GM18502 (cell line): ENCODE results near the gene PPP4C.

Source experiments
- ATAC-seq: cut with Tn5 transposase; IDR thresholded peaks from one replicate; pipeline ENCODE4 v1.9.1; 2021; ENCODE audit warnings: mild to moderate bottlenecking; ENCODE audit not compliant: unreplicated experiment, poor library complexity

PPP4C gene

DNA sequence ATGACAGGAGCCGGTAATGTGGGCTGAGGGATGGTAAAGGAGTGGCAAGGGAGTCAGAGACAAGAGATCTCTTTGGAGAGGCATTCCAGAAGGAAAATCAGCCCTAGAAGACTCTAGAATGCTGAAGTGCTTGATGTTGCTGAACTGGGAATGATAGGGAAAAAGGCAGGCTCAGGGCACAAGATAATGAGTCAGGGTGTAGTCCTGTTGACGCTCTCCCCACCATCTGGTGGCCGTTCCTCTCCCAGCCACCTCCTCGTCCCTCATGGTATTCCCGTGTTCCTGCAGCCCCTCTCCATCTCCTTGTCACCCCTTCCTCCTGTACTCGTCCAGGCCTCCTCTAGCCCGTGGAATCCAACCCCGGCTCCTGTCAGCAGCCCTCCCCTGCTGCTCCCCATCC lies 21.3 kb upstream of the PPP4C start:
- ATAC-seq, result no peak

DNA sequence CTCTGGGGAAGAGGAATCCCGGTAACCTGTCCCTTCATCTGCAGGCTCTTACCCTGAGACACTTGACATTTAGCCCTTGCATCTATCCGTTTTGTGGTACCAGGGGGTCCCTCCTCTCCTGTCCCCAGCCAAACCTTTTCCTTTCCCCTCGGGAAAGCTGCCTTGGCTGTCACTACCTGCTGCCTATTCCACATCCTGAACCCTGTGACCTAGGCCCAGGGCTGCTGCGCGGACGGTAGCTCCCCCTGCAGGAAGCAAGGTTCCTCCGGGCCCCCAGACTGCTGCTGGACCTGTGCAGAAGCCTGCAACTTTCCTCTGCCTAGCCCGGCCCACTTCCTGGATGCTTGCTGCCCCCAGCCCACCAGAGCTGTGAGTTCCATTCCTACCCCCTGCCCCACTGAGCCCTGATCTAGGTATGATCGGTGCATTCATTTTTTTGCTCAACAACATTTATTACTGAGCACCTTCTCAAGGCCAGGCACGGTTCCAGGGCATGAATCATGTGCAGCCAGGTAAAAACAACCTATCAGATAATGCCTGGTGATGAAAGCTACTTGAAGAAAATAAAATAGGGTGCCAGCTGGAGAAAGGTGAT lies 20.7 kb upstream of the PPP4C start:
- ATAC-seq, result no peak

DNA sequence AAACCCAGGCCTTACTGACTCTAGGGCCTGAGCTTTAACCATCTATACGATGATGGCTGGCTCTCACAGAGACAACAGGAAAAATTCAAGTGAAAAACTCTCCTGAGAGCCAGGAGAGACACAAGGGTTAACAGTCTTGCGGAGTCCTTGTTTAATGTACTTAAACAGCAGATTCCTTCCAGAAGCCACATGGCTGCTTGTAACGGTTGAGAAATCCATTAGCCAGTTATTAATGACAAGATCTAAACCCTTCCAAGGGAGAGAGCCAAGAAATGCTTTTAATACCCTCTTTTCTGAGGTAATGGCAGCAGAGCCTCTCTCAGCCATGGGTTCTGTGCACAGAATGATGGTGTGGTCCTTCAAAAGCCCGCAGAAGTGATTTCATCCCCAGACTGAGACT lies 15.4 kb upstream of the PPP4C start:
- no peak for ATAC-seq

DNA sequence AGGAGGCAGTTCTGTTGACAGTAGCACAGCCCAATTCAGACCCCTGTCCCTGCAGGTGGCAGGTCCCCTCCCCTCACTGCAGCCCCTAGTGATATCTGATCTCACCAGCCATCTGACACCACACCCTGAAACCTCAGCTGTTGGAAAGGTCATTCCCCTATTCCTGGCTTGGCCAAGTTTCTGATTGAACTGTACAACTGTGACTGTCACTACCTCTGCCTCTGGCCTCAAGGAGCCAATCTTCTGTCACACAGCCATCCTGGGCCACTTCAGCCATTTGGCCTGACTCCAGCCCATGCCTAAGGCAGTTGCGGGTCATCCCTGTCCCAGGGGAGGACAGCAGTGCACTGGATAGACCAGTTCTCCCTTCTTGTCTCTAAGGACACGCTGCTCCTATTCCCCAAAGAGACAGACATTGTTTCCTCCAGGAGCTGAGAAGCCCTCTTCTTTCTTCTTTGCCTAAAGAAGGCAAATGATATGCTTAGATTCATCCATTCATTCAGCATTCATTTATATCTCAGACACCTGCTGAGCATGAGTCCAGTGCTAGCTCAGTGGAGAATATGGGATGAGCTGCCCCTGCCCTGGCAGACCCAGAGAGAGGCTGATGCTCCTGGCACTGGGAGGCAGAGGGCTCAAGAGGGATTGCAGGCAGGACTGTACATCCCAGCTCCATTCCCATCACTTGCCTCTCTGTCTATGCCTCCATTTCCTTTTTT lies 14.8 kb upstream of the PPP4C start:
- no peak for ATAC-seq

DNA sequence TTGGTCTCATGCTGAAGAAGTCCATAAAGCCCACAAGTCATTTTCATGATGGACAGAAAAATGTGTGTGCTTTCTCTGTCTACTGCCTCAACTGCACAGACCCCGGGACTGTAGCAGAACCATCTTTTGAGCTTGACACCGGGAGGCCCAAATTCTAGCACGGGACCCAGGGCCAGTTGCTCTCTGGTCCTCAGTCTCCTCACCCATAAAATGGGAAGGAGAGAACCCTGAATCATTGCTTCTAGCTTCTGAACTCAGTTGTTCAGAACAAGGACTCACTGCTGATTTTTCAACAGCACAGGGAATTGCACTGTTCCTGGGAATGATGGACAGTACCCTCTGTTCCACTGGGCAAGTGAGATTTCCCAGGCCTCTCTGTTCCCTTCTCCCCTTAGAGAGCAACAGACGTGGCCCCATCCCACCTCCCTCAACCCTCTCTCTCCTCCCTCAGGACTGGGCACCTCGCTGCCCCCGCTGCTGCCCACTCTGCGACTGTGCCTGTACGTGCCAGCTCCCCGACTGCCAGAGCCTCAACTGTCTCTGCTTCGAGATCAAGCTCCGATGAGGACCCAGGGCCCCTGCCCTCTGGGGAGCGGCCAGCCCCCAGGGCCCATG lies 12.4 kb upstream of the PPP4C start:
- ATAC-seq, result no peak

DNA sequence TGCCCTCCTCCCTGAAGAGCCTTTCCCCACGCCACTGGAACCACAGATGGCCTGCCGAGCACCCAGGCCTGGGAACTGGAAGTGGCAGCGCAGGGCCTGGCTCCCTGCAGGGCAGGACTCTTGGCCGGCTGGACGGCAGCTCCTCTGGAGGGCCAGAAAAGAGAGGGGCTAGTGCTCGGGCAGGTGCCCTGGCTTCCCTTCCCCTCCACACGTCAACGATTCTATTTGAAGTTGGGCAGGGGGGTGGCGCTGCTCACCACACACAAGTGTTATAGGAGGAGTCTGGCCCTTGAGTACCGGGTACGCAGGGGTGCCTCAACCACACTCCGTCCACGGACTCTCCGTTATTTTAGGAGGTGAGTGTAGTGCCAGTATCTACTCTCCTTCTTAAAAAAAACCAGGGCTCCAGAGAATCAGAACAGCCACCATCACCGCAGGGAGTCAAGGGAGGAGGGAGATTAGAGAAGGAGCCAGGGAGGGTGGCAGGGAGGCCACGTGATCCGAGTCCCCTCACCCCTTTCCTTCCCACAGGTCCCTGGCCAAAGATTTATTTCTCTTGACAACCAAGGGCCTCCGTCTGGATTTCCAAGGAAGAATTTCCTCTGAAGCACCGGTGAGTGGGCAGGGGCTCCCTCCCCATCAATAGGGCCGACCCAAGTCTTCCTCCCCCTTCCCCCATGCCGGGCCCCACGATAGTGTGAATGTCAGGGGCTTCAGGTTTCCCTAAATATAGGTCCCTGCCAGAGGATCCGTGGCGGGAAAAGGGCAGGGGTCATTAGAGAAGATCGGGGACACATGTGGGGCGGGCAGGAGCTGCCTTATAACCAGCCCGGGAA lies 11.7 kb upstream of the PPP4C start:
- peak; percentile 39 for ATAC-seq

DNA sequence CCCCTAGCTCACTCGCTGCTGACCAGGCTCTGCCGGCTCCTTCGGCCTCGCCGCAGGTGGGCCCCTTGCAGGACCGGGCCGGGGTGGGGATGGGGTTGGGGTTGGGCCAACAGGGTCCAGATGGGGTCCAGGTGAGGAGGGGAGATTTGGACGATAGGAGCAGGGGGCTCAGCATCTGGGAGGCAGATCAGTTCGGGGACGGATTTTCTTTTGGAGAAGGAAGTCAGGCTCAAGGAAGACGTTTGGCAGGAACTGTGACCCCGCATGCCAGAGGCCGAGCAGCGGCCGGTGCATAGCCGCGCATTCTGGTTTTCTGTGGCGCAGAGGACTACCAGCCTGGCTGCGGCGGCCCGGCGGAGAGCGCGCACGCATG lies 11.1 kb upstream of the PPP4C start:
- ATAC-seq, result no peak

DNA sequence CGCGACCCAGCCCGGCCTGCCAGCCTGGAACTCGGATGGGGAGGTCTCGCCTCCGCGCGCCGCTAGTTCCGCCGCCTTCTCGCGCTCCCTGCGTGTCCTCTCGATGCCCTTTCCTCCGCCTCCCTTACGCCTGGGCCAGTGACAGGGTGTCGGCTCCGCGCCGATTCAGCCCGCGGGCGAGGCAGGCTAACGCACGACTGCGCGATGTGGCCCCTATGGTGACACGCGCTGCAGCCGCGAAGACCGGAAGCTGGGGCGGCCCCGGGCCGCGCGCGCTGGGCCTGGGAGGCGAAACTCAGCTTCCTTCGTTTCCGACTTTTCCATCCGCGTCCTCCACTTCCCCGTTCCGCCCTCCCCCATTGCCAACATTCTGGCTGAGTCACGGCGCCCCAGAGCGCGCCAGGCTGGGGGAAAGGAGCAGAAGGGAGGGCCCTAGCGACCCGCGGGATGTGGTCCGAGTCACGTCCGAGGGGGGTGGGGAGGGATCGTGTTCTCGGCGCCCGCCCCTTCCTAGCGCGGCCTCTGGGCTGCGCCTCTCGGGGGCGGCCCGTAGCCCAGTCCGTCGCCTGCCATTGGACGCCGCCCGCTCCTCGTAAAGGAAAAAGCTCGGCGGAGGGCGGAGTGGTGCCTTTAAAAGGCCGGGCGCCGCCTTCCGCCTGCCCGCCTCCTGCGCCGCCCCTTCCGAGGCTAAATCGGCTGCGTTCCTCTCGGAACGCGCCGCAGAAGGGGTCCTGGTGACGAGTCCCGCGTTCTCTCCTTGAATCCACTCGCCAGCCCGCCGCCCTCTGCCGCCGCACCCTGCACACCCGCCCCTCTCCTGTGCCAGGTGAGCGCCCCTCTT lies 10.5 kb upstream of the PPP4C start, which contains the start of gene ALDOA:
Gene ALDOA, plus strand, starts transcription at position 659 of the 841 bp plus-strand sequence. CDS start 1,138 bp downstream, outside the sequence.
- ATAC-seq, result peak; percentile 79

DNA sequence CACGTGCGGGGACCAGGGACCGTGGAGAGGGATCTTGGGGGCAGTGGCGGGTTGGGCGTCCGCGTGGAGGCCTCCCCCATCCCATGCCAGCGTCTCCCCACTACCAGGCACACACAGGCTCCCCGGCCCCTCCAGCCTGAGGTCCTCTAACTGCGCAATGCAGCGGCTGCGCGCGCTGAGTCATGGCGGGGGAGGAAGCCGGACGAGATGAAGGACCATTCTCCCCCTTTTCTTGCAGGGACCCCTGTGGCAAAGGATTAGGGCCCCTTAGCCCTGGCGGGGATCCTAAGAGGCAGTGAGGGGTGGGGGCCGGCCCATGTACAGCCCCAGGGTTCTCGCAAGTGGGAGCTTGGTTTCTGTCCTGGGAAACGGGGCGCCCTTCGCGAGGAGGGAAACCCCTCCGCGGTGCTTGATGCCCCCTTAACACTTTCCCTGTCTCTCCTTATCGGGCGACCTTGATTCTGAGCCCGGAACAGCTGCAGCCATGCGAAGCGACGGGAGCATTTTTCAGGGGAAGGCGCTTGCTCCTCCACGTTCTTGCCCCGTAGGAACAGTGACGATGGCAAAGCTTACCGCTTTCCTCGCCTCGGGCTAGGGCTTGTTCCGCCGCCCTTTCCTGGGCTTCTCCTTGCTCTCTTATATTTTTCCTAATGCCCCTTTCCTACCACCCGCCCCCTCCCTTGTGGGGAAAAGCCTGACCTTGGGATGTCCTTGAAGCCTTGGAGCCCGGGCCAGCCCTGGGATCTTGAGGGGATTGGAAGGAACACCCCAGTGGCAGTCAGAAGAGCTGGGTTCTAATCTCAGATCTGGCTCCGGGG lies 9.6 kb upstream of the PPP4C start:
- ATAC-seq, result peak; percentile 3

DNA sequence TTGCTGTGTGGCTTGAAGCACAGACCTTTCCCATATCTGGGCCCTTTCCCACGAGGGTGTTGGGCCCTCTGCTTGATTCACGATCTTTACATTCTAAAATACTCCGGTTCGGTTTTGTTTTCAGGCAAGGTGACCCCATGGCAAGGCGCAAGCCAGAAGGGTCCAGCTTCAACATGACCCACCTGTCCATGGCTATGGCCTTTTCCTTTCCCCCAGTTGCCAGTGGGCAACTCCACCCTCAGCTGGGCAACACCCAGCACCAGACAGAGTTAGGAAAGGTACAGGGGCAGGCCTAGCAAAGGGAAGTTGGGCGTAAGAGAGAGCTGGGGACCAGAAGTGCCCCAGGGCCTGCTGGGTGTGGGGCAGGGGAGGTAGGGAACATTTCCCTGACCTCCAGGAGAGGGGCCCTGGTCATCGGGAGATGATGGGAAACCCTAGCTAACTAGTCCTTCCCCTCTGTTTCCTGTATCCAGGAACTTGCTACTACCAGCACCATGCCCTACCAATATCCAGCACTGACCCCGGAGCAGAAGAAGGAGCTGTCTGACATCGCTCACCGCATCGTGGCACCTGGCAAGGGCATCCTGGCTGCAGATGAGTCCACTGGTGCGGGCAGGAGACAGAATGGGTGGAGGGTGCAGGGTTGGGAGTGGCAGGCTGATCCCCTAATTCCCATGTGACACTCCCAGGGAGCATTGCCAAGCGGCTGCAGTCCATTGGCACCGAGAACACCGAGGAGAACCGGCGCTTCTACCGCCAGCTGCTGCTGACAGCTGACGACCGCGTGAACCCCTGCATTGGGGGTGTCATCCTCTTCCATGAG lies 8.8 kb upstream of the PPP4C start:
- ATAC-seq, result no peak

DNA sequence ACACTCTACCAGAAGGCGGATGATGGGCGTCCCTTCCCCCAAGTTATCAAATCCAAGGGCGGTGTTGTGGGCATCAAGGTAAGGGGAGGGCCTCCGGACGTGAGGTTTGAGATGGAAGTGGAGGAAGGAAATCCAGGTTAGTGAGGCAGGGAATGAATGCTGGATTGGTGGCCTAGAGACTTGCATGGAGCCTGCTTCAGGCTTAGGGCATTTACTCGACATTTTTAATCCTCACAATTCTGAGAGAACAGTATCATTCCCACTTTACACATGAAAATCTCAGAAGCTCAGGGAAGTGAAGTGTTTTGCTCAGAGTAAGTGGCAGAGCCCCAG lies 8.2 kb upstream of the PPP4C start:
- ATAC-seq, result no peak

DNA sequence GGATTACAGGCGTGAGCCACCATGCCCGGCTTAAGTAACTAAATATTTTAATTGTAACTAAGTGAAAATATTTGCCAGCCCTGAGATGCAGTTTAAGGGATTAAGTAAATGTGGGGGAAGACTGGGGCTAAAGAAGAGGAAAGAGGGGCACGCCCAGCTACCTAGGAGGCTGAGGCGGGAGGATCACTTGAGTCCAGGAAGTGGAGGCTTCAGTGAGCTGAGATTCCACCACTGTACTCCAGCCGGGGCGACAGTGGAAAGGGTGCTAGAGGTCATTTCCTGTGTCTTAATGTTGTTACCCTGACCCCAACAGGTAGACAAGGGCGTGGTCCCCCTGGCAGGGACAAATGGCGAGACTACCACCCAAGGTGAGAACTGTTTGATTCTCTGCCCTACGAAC lies 7.5 kb upstream of the PPP4C start:
- no peak for ATAC-seq

DNA sequence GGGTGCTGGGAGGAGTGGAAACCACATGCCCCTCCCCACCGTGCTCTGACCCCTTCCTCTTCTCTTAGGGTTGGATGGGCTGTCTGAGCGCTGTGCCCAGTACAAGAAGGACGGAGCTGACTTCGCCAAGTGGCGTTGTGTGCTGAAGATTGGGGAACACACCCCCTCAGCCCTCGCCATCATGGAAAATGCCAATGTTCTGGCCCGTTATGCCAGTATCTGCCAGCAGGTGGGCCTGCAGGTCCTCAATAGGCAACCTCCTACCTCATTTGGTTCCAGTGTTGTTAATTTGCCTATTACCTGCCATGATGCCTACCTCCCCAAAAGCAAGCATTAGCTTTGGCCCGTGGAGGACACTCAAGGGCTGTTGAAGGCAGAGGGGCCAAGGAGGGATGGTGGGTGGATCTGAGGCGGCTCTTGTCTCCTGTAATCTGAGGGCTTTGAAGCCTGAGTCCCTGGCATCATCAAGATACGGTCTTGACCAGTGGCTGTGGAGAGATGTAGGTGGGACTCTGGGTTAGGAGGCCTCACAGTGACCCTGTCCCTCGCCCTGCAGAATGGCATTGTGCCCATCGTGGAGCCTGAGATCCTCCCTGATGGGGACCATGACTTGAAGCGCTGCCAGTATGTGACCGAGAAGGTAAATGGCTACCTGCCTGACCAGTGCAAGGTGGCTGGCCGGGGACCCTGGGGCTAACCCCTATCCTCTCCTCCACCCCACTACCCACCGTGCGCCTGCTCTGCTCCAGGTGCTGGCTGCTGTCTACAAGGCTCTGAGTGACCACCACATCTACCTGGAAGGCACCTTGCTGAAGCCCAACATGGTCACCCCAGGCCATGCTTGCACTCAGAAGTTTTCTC lies 6.8 kb upstream of the PPP4C start:
- ATAC-seq, result no peak

DNA sequence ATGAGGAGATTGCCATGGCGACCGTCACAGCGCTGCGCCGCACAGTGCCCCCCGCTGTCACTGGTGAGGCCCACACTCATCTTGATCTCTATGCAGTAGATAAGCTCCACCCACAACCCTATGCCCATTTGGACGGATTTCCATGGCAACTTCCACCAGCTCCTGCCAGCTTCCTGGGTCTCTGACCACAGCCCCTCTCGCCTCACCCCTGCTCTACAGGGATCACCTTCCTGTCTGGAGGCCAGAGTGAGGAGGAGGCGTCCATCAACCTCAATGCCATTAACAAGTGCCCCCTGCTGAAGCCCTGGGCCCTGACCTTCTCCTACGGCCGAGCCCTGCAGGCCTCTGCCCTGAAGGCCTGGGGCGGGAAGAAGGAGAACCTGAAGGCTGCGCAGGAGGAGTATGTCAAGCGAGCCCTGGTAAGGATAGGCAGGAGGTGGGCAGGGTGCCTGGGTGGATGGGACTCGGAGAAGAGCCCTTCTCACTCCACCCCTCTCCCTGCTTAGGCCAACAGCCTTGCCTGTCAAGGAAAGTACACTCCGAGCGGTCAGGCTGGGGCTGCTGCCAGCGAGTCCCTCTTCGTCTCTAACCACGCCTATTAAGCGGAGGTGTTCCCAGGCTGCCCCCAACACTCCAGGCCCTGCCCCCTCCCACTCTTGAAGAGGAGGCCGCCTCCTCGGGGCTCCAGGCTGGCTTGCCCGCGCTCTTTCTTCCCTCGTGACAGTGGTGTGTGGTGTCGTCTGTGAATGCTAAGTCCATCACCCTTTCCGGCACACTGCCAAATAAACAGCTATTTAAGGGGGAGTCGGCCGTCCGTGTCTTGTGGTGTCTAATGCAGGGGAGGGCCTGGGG lies 6.0 kb upstream of the PPP4C start:
- ATAC-seq, result no peak

DNA sequence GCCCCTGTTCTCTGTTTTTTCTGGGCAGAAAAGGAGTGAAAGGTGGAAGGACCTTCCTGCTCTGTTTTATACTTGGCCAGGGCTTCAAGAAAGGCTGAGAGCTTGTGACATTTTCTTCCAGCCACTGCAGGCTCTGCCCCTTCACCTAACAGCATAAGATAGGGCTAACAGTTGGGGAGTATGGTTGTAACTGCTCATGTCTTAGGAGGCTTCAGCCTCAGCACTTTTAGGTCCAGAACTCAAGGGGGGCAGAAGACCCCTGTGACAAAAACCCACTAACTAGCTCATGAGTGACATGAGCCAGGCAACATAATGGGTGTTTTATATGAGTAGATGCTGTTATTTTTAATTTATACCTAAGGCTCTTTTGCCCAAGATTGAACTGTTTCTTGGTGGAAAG lies 5.3 kb upstream of the PPP4C start:
- ATAC-seq, result no peak

DNA sequence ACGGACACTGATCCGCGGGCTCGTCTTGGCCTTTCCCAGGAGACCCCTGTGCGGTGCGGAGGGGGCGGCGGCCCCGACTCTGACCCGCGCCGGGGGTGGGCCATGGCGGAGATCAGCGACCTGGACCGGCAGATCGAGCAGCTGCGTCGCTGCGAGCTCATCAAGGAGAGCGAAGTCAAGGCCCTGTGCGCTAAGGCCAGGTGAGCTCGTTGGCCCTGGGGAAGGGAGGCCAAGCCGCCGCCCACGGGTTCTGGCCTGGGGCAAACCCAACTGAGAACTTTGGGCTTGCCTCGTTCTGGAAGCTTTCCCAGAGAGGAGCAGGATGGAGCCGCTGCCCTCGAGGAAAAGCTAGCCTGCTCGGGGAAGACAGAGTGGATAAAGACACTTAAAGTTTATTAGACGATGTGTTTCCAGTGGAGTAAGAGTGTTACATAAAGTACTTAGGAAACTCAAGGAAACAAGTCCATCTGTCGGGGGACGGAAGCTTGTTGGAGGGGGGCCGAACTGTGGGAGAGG lies 540 bp downstream of the PPP4C start:
- peak; percentile 25 for ATAC-seq

DNA sequence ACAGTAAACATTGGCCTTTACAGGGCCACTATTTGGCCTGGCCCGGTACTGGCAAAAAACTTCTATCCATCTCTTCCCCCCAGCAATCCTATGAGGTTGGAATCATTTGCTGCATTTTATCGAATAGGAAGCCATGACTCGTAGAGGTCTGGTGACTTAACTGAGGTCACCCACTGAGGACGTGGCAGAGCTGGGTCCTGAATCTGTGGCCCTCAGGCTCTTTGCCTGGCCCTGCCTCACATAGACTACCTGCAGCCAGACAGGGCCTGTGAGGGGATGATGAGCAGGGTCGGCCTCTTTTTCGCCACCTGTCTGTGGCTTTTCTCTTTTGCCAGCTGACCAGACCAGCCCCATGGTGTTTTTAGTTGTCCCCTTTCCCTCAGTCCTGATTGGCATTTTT lies 1.9 kb downstream of the PPP4C start:
- ATAC-seq, result no peak
